ENCODE measurements around the gene SLK.

- no peak for TF ChIP-seq EZH2phosphoT487 (IDR thresholded peaks at IDR 0.05; ENCODE audit: insufficient read depth, low read depth)
- TF ChIP-seq EZH2 (IDR thresholded peaks at IDR 0.05; ENCODE audit: insufficient read depth, poor library complexity, severe bottlenecking) = no peak
These were observed 19.0 kb upstream of the SLK start for GRCh38 chr10:103947799-103948516.

Data from GM23248 (cell line).